ENCODE measurements around the gene EHD1.

DNA sequence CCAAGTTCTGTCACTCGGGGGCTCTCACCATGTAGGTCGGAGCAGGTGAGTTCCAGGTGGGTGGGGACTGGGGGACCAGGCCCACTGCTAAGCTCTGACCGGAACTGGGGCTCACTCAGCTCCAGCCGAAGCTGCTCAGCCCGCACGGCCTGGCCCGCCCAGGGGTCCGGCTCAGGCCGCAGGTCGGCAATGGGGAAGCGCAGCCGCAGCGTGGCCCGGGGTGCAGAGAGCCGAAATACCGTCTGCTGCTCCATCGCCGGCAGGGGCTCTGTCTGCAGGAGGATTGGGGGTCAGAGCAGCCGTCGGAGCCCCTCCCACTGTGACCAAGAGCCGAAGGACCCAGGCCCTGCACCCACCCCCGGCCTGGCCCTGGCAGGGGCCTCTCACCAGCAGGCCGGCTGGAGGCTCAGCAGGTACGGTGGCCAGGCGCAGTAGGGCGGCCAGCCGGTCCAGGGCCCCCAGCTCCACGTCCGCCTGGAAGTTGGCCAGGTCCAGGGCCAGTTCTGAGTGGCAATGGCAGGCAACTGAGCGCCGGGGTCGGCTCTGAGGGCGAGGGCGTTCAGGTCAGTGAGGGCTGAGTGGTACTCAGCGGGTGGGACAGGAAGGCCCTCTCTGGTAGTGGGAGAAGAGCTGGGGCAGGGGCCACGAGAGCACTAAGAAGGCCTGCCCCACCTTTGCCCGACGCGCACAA is 31.4 kb upstream of the EHD1 start:
- TF ChIP-seq CTCF (conservative IDR thresholded peaks at IDR 0.05; ENCODE audit: low read length) (no peak), EZH2phosphoT487 (IDR thresholded peaks at IDR 0.05; ENCODE audit: borderline replicate concordance) (no peak)
